ENCODE data around the gene SLC24A3.

SLC24A3 gene

DNA sequence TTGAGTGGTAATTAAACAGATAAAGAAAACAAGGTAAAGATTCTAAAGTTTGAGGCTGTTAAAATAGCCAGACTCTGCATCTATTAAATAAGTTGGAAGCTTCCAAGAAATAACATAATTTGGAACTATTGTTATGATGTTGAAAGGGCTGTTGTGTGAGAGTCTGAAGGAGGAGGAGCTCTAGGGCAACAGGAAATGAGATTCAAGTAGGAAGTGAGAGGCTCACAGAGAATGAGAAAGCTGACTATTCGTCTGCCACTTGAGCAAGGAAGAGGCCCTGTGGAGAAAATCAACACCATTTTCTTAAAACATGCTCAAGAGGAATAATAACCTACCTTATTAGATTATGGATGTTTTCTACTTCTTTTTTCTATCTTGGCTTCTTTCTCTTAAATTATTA is 185.2 kb downstream of the SLC24A3 start:
- Histone ChIP-seq H3K4me2 (ENCODE audit: low read length) (no peak overlapping the region), H4K12ac (ENCODE audit: low read depth, low read length) (no peak overlapping the region), H3K9ac (ENCODE audit: low read length) (no peak overlapping the region), H3K79me1 (ENCODE audit: low read length) (no peaks in the 10 kb centered on the region), H3K9me3 (ENCODE audit: insufficient read depth, low read depth, low read length) (no peaks in the 10 kb centered on the region), H2BK12ac (ENCODE audit: low read length) (no peak overlapping the region), H3K27ac (ENCODE audit: low read depth, low read length) (no peak overlapping the region), H2BK120ac (ENCODE audit: insufficient read depth, low read length, poor library complexity) (no peak overlapping the region), H4K91ac (ENCODE audit: low read depth, low read length) (no peak overlapping the region), H3K18ac (ENCODE audit: low read length) (no peak overlapping the region), H3K27me3 (ENCODE audit: insufficient read depth, low read length) (no peaks in the 10 kb centered on the region), H3K4me1 (ENCODE audit: control insufficient read depth in 1 of 2, insufficient read depth in 2 of 2, low read length in 2 of 2) (no peaks in the 10 kb centered on the region), H2AK5ac (ENCODE audit: low read length) (no peak overlapping the region), H3K23ac (ENCODE audit: low read length) (no peak overlapping the region), H3K36me3 (ENCODE audit: control insufficient read depth in 1 of 2, insufficient read depth in 2 of 2, low read length in 2 of 2) (no peaks in the 10 kb centered on the region), H3K79me2 (ENCODE audit: control insufficient read depth, insufficient read depth, low read length, poor library complexity) (no peaks in the 10 kb centered on the region), H2BK5ac (ENCODE audit: low read depth, low read length, poor library complexity) (no peak overlapping the region), H3K14ac (ENCODE audit: low read length) (no peak overlapping the region), H3K4ac (ENCODE audit: low read depth, low read length) (no peak overlapping the region), H3K4me3 (ENCODE audit: low read depth, low read length) (no peak overlapping the region), H4K8ac (ENCODE audit: low read depth, low read length) (no peak overlapping the region), H2AFZ (ENCODE audit: insufficient read depth, low read length, poor library complexity) (no peak overlapping the region)
- no CpG with 5 or more reads among the region's 1 CpG for WGBS (ENCODE audit: extremely low coverage, insufficient coverage, insufficient read length)
- no peak for DNase-seq

DNA sequence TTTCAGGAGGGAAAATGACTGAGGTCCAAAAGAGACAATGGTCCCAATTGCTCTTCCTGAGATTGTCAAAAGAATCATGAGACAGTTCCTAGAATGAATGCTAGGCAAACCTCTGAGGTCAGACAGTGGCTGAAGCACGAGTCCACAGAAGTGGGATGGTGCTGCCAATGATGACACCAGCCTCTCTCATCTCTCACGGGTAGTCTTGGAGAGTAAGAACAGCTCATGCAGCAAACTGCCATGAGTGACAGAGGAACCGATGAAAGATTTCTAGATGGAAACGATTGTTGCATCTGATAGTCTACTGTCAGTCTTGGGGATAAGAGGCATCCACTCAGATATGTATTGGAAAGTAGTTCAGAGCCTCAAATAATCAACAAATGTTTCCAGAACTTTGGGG is 188.7 kb downstream of the SLC24A3 start:
- Histone ChIP-seq H2BK5ac (ENCODE audit: low read depth, low read length, poor library complexity) (no peak overlapping the region), H2BK12ac (ENCODE audit: low read length) (no peak overlapping the region), H4K91ac (ENCODE audit: low read depth, low read length) (no peak overlapping the region), H2AK5ac (ENCODE audit: low read length) (no peak overlapping the region), H3K27me3 (ENCODE audit: insufficient read depth, low read length) (no peaks in the 10 kb centered on the region), H3K27ac (ENCODE audit: low read depth, low read length) (no peak overlapping the region), H3K9ac (ENCODE audit: low read length) (no peak overlapping the region), H3K79me1 (ENCODE audit: low read length) (peaks cover 5% of the 10 kb centered on the region), H3K9me3 (ENCODE audit: insufficient read depth, low read depth, low read length) (no peaks in the 10 kb centered on the region), H2BK120ac (ENCODE audit: insufficient read depth, low read length, poor library complexity) (no peak overlapping the region), H3K4me1 (ENCODE audit: control insufficient read depth in 1 of 2, insufficient read depth in 2 of 2, low read length in 2 of 2) (peaks cover 14 to 15% of the 10 kb centered on the region in 2 experiments), H3K36me3 (ENCODE audit: control insufficient read depth in 1 of 2, insufficient read depth in 2 of 2, low read length in 2 of 2) (no peaks in the 10 kb centered on the region), H3K18ac (ENCODE audit: low read length) (no peak overlapping the region), H4K12ac (ENCODE audit: low read depth, low read length) (no peak overlapping the region), H3K4me3 (ENCODE audit: low read depth, low read length) (no peak overlapping the region), H3K14ac (ENCODE audit: low read length) (no peak overlapping the region), H3K4ac (ENCODE audit: low read depth, low read length) (no peak overlapping the region), H2AFZ (ENCODE audit: insufficient read depth, low read length, poor library complexity) (no peak overlapping the region), H3K79me2 (ENCODE audit: control insufficient read depth, insufficient read depth, low read length, poor library complexity) (no peaks in the 10 kb centered on the region), H3K4me2 (ENCODE audit: low read length) (no peak overlapping the region), H3K23ac (ENCODE audit: low read length) (no peak overlapping the region), H4K8ac (ENCODE audit: low read depth, low read length) (no peak overlapping the region)
- WGBS (ENCODE audit: extremely low coverage, insufficient coverage, insufficient read length): no CpG with 5 or more reads among the region's 4 CpGs
- no peak for DNase-seq

DNA sequence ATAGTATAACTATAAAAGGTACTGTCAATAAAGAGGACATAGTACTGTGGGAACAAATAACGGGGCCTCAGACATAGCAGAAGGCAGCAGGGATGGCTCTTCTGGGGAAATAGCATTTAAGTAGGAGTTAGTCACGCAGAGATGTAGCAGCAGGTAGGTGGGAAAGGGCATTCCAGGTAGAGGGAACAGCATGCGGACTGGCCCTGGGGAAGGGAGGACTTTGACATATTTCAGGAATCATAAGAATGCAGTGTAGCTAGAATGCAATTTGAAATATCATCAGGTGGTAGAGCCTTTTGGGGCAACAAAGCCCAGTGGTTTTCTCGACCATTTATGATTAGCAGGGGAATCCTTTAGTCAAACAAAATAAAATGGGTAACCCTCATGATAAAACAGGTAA is 191.1 kb downstream of the SLC24A3 start:
- H3K36me3 ChIP-seq (ENCODE audit: control insufficient read depth in 1 of 2, insufficient read depth in 2 of 2, low read length in 2 of 2): no peaks in the 10 kb centered on the region
- no peak overlapping the region for H2BK12ac ChIP-seq (ENCODE audit: low read length)
- no peak overlapping the region for H4K91ac ChIP-seq (ENCODE audit: low read depth, low read length)
- no peak overlapping the region for H3K9ac ChIP-seq (ENCODE audit: low read length)
- H2AK5ac ChIP-seq (ENCODE audit: low read length): no peak overlapping the region
- no peak overlapping the region for H4K12ac ChIP-seq (ENCODE audit: low read depth, low read length)
- H3K79me2 ChIP-seq (ENCODE audit: control insufficient read depth, insufficient read depth, low read length, poor library complexity): no peaks in the 10 kb centered on the region
- H2BK5ac ChIP-seq (ENCODE audit: low read depth, low read length, poor library complexity): no peak overlapping the region
- H3K4me1 ChIP-seq (ENCODE audit: control insufficient read depth in 1 of 2, insufficient read depth in 2 of 2, low read length in 2 of 2): peaks cover 18 to 27% of the 10 kb centered on the region in 2 experiments
- no peak overlapping the region for H3K18ac ChIP-seq (ENCODE audit: low read length)
- no CpG with 5 or more reads among the region's 4 CpGs for WGBS (ENCODE audit: extremely low coverage, insufficient coverage, insufficient read length)
- H3K27ac ChIP-seq (ENCODE audit: low read depth, low read length): no peak overlapping the region
- peak overlapping the region; percentile 18 for H2BK120ac ChIP-seq (ENCODE audit: insufficient read depth, low read length, poor library complexity)
- no peak overlapping the region for H4K8ac ChIP-seq (ENCODE audit: low read depth, low read length)
- no peaks in the 10 kb centered on the region for H3K9me3 ChIP-seq (ENCODE audit: insufficient read depth, low read depth, low read length)
- no peak overlapping the region for H3K23ac ChIP-seq (ENCODE audit: low read length)
- no peak overlapping the region for H3K4me3 ChIP-seq (ENCODE audit: low read depth, low read length)
- H3K27me3 ChIP-seq (ENCODE audit: insufficient read depth, low read length): no peaks in the 10 kb centered on the region
- no peak overlapping the region for H3K4me2 ChIP-seq (ENCODE audit: low read length)
- peaks cover 14% of the 10 kb centered on the region for H3K79me1 ChIP-seq (ENCODE audit: low read length)
- peak overlapping the region; percentile 35 for H3K14ac ChIP-seq (ENCODE audit: low read length)
- DNase-seq: peak; percentile 72 to 85
- H2AFZ ChIP-seq (ENCODE audit: insufficient read depth, low read length, poor library complexity): no peak overlapping the region
- H3K4ac ChIP-seq (ENCODE audit: low read depth, low read length): no peak overlapping the region

DNA sequence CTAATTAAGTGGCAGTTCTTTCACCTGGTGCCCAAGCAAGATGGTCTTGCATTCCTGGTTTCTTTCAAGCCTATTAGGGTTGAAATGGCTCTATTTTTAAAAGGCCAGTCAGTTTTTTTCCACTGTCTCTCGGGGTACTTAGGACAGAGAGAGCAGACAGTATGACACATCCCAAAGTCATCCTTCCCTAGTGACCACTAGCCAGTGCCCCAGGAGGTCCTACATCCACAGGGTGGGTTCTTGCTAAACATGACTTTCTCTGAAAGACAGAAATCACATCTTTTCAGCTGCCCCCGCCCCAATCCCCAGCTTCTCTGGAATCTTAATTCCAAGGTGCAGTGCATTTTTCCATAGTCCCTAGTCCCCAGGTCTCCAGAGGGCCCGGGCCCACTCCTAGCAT is 192.4 kb downstream of the SLC24A3 start:
- no CpG with 5 or more reads among the region's 3 CpGs for WGBS (ENCODE audit: extremely low coverage, insufficient coverage, insufficient read length)
- Histone ChIP-seq H2BK120ac (ENCODE audit: insufficient read depth, low read length, poor library complexity) (peak overlapping the region; percentile 47), H4K91ac (ENCODE audit: low read depth, low read length) (peak overlapping the region; percentile 36), H3K79me2 (ENCODE audit: control insufficient read depth, insufficient read depth, low read length, poor library complexity) (no peaks in the 10 kb centered on the region), H3K18ac (ENCODE audit: low read length) (no peak overlapping the region), H2AFZ (ENCODE audit: insufficient read depth, low read length, poor library complexity) (no peak overlapping the region), H3K4me2 (ENCODE audit: low read length) (no peak overlapping the region), H3K4me1 (ENCODE audit: control insufficient read depth in 1 of 2, insufficient read depth in 2 of 2, low read length in 2 of 2) (peaks cover 24 to 33% of the 10 kb centered on the region in 2 experiments), H3K9ac (ENCODE audit: low read length) (no peak overlapping the region), H3K27me3 (ENCODE audit: insufficient read depth, low read length) (no peaks in the 10 kb centered on the region), H2BK12ac (ENCODE audit: low read length) (peak overlapping the region; percentile 63), H3K79me1 (ENCODE audit: low read length) (peaks cover 20% of the 10 kb centered on the region), H4K12ac (ENCODE audit: low read depth, low read length) (no peak overlapping the region), H3K23ac (ENCODE audit: low read length) (no peak overlapping the region), H3K9me3 (ENCODE audit: insufficient read depth, low read depth, low read length) (no peaks in the 10 kb centered on the region), H4K8ac (ENCODE audit: low read depth, low read length) (peak overlapping the region; percentile 23), H3K4me3 (ENCODE audit: low read depth, low read length) (no peak overlapping the region), H3K14ac (ENCODE audit: low read length) (peak overlapping the region; percentile 16), H3K4ac (ENCODE audit: low read depth, low read length) (no peak overlapping the region), H3K27ac (ENCODE audit: low read depth, low read length) (peak overlapping the region; percentile 50), H2AK5ac (ENCODE audit: low read length) (no peak overlapping the region), H3K36me3 (ENCODE audit: control insufficient read depth in 1 of 2, insufficient read depth in 2 of 2, low read length in 2 of 2) (no peaks in the 10 kb centered on the region), H2BK5ac (ENCODE audit: low read depth, low read length, poor library complexity) (no peak overlapping the region)
- DNase-seq: no peak
